ENCODE data around the gene CHAC2. TPM values are rescaled to one million over a fixed set of nuclear protein-coding genes. Genes with fewer than 3 reads are reported as not detected.
"Not testable (repeated sequence)": the region's sequence is repeated elsewhere in the genome, so short reads cannot be mapped to it uniquely, and the experiment has no call there.

Gene CHAC2
- total and polyA plus RNA-seq, 8 donors, result 0.45 to 6.6 (median 4.1) TPM; not detected in 2

DNA sequence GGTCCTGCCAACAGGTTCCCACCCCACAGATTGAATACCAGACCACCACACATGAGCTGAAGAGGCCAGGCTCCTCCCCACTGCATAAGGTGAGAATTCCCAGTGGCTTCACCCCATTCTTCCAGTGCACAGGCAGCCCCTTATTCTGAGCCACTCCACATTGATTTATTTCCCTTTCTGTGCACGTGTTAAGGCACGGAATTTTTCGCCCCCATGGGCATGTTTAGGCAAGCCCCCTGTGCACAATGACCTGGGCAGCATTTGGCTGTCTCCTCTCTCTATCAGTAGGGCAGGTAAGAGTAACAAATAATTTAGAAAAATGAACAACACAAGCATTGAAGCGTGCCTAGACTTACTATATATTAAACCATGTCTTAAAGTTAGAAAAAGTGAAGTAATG, 15.2 kb upstream of the CHAC2 start:
- Histone ChIP-seq H3K27ac (no peak overlapping the region), H3K9me3 (no peaks in the 10 kb centered on the region), H3K27me3 (no peaks in the 10 kb centered on the region), H3K4me3 (no peak overlapping the region), H3K36me3 (peaks cover 8 to 40% (median 34%) of the 10 kb centered on the region in 4 donors), H3K4me1 (peaks cover 0 to 7% (median 0%) of the 10 kb centered on the region in 4 donors)
- no peak for DNase-seq
- TF ChIP-seq EP300 (IDR thresholded peaks at IDR 0.05), result no peak
- no peak for TF ChIP-seq CTCF (IDR thresholded peaks at IDR 0.05)
- no peak for TF ChIP-seq POLR2AphosphoS5 (IDR thresholded peaks at IDR 0.05)
- TF ChIP-seq POLR2A (IDR thresholded peaks at IDR 0.05), result no peak
- WGBS, 5 donors, result 89 to 97% (median 93%) methylated on average over 4 of the region's 4 CpGs
- intact Hi-C loops (cut with DNase I; ENCODE audit: low total_unique reads), result no loop called here

DNA sequence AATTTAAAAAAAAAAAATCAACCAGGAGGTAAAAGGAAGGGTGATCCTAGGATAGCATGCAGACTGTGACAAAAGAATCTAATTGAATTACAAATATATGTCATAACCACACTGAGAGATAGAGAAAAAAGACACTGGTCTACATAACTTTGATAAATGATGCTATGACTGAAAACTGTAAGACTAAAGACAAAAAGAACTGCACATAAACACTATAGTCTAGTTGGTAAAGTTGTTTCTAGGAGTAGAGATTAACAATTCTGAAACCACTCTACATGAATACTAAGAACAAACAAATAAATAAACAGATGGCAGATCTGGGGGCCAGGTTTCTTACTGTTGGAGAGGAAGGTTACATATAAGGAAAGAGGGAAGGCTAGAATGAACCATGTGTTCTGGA, 14.6 kb upstream of the CHAC2 start:
- H3K36me3 ChIP-seq, result peaks cover 1 to 34% (median 30%) of the 10 kb centered on the region in 4 donors
- H3K27ac ChIP-seq, result no peak overlapping the region
- no peak for TF ChIP-seq CTCF (IDR thresholded peaks at IDR 0.05)
- no peak for TF ChIP-seq POLR2A (IDR thresholded peaks at IDR 0.05)
- TF ChIP-seq EP300 (IDR thresholded peaks at IDR 0.05), result no peak
- TF ChIP-seq POLR2AphosphoS5 (IDR thresholded peaks at IDR 0.05), result no peak
- peaks cover 0 to 7% (median 0%) of the 10 kb centered on the region in 4 donors for H3K4me1 ChIP-seq
- DNase-seq, result no peak
- no peaks in the 10 kb centered on the region for H3K9me3 ChIP-seq
- no peak overlapping the region for H3K4me3 ChIP-seq
- intact Hi-C loops (cut with DNase I; ENCODE audit: low total_unique reads), result no loop called here
- no peaks in the 10 kb centered on the region for H3K27me3 ChIP-seq

DNA sequence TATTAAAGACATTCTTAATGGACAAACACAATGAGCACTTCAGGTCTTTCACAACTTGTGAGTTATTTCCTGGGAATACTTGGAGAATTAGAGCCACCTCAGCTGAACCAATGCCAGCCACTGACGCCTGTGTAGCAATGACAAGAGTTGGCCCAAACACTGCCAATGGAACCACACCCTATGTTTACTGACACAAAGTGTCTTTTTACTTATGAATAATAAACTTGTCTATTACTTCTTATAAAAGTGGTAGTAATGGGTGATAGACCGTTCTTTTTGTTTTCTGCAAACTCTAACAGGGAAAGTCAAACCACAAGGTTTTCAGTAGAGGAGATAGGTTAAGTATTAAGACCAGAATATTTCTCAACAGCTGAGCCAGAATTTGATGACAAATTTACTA, 12.5 kb upstream of the CHAC2 start:
- Histone ChIP-seq H3K27ac (no peak overlapping the region), H3K36me3 (peaks cover 0 to 42% (median 22%) of the 10 kb centered on the region in 4 donors), H3K4me3 (no peak overlapping the region), H3K4me1 (peaks cover 0 to 7% (median 0%) of the 10 kb centered on the region in 4 donors), H3K9me3 (no peaks in the 10 kb centered on the region), H3K27me3 (no peaks in the 10 kb centered on the region)
- WGBS, 5 donors, result 39 to 70% (median 60%) methylated on average over 2 of the region's 2 CpGs
- intact Hi-C loops (cut with DNase I; ENCODE audit: low total_unique reads), result no loop called here
- TF ChIP-seq POLR2A (IDR thresholded peaks at IDR 0.05) (no peak), CTCF (IDR thresholded peaks at IDR 0.05) (no peak), POLR2AphosphoS5 (IDR thresholded peaks at IDR 0.05) (no peak), EP300 (IDR thresholded peaks at IDR 0.05) (no peak)
- DNase-seq, result peak in 1 of 2 donors; percentile 35

DNA sequence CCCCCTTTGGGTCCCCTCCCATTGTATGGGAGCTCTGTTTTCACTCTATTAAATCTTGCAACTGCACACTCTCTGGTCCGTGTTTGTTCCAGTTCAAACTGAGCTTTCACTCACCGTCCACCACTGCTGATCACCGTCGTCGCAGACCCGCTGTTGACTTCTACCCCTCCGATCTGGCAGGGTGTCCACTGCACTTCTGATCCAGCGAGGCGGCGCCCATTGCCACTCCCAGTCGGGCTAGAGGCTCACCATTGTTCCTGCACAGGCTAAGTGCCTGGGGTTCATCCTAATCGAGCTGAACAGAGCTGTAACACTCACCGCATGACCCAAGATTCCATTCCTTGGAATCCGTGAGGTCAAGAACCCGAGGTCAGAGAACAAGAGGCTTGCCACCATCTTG, 11.0 kb upstream of the CHAC2 start:
- Histone ChIP-seq H3K27ac (no peak overlapping the region), H3K27me3 (no peaks in the 10 kb centered on the region), H3K9me3 (no peaks in the 10 kb centered on the region), H3K4me3 (no peak overlapping the region), H3K36me3 (peaks cover 0 to 55% (median 24%) of the 10 kb centered on the region in 4 donors), H3K4me1 (peaks cover 0 to 6% (median 0%) of the 10 kb centered on the region in 4 donors)
- 96 to 98% (median 97%) methylated on average over 15 of the region's 15 CpGs for WGBS, 5 donors
- intact Hi-C loops (cut with DNase I; ENCODE audit: low total_unique reads), result no loop called here
- TF ChIP-seq POLR2A (IDR thresholded peaks at IDR 0.05), result no peak
- TF ChIP-seq CTCF (IDR thresholded peaks at IDR 0.05), result no peak
- no peak for TF ChIP-seq EP300 (IDR thresholded peaks at IDR 0.05)
- TF ChIP-seq POLR2AphosphoS5 (IDR thresholded peaks at IDR 0.05), result no peak
- no peak for DNase-seq

GRCh38 chr2:53757206-53757605, 10.4 kb upstream of the CHAC2 start:
- H3K36me3 ChIP-seq, result peaks cover 3 to 55% (median 25%) of the 10 kb centered on the region in 4 donors
- H3K27ac ChIP-seq; DNase-seq; H3K27me3 ChIP-seq; H3K4me3 ChIP-seq; H3K4me1 ChIP-seq; H3K9me3 ChIP-seq; intact Hi-C loops (cut with DNase I; ENCODE audit: low total_unique reads): not testable (repeated sequence)
- WGBS, 5 donors, result 98 to 100% (median 98%) methylated on average over 14 of the region's 14 CpGs

Data from stomach (tissue), 9 donors.